ENCODE measurements around the gene APOBEC3B. TPM values are rescaled to one million over a fixed set of nuclear protein-coding genes. Genes with fewer than 3 reads are reported as not detected.

Gene APOBEC3B
- total RNA-seq: 0.44 and 8.6 TPM in 2 replicates

GRCh38 chr22:38981992-38982927 lies at the start of gene APOBEC3B:
APOBEC3B (plus strand) TSS chr22:38982347; CDS start chr22:38982454, 107 bp downstream.

DNA sequence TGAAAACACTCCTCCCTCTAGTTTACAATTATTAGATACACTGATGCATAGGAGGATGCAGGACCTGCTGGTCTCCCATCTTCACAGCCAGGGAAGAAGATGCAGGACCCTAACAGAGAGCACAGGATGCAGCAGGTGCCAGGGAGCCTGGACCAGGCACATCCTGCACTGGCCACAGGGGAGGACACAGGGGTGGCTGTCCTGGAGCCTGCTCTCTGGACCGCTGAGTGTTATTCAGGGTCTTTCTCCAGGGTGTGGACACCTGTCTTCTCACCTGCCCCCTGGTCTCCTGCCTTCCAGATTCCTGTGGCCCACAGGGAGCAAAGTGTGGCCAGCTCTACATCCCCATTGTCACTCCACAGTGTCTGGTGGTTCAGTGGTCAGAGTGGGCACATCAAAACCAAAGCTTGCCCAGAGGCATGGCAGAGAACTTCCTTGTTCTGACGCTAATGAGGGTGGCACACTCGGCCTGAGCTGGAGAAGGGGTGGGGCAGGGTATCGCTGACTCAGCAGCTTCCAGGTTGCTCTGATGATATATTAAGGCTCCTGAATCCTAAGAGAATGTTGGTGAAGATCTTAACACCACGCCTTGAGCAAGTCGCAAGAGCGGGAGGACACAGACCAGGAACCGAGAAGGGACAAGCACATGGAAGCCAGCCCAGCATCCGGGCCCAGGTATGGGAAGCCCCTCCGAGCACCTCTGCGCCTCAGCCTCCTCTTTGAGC lies 24.9 kb upstream of the APOBEC3B start, which contains the start of gene APOBEC3A:
APOBEC3A (plus strand) TSS at position 564 of the 725 bp plus-strand sequence; CDS start at position 647, 83 bp downstream.

GRCh38 chr22:39013942-39014722 lies 32.0 kb downstream of the APOBEC3B start, which contains the start of gene APOBEC3C:
APOBEC3C (plus strand) TSS chr22:39014257; CDS start chr22:39014363, 106 bp downstream.

GRCh38 chr22:39040538-39041296 lies 58.6 kb downstream of the APOBEC3B start, which contains the start of gene APOBEC3F:
APOBEC3F (plus strand) TSS chr22:39040864; CDS start chr22:39040961, 97 bp downstream.

Other genes starting within 250 kb of the APOBEC3B start
- 65.9 and 160 TPM in 2 replicates for gene SUN2, start 226.3 kb upstream of the APOBEC3B start, total RNA-seq
- 16.6 and 16.8 TPM in 2 replicates for gene DNAL4, start 188.2 kb upstream of the APOBEC3B start, total RNA-seq
- gene NPTXR, start 138.3 kb upstream of the APOBEC3B start, total RNA-seq: 1.9 and 2.4 TPM in 2 replicates
- gene CBX6, start 110.1 kb upstream of the APOBEC3B start, total RNA-seq: 30.9 and 70.6 TPM in 2 replicates
- gene APOBEC3A, start 24.7 kb upstream of the APOBEC3B start, total RNA-seq: not detected in 2 replicates
- 11.6 and 15.9 TPM in 2 replicates for gene APOBEC3C, start 31.9 kb downstream of the APOBEC3B start, total RNA-seq
- 2.0 and 3.3 TPM in 2 replicates for gene APOBEC3D, start 38.8 kb downstream of the APOBEC3B start, total RNA-seq
- 2.0 and 2.6 TPM in 2 replicates for gene APOBEC3F, start 58.5 kb downstream of the APOBEC3B start, total RNA-seq
- gene APOBEC3G, start 94.9 kb downstream of the APOBEC3B start, total RNA-seq: 7.0 and 12.7 TPM in 2 replicates
- gene APOBEC3H, start 114.9 kb downstream of the APOBEC3B start, total RNA-seq: not detected in 2 replicates
- 2.9 and 5.0 TPM in 2 replicates for gene CBX7, start 170.3 kb downstream of the APOBEC3B start, total RNA-seq